Effector memory CD4-positive, alpha-beta T cell (primary cell): ENCODE measurements around the gene NCAPH2.
"Not testable (repeated sequence)": the region's sequence is repeated elsewhere in the genome, so short reads cannot be mapped to it uniquely, and the experiment has no call there.

Experiments
- DNase-seq, 3 donors: peaks; one replicate each; pipeline ENCODE4 v3.0.0-alpha.2; 2020
- H3K27ac ChIP-seq: 2 replicates; pipeline ENCODE4 v1.7.0; 2013; ENCODE audit warnings: mild to moderate bottlenecking, low read length, moderate library complexity; ENCODE audit not compliant: insufficient read depth, poor library complexity, severe bottlenecking
- H3K27me3 ChIP-seq: replicated peaks from 2 replicates; pipeline ENCODE4 v1.7.0; 2013; ENCODE audit warnings: mild to moderate bottlenecking, low read length; ENCODE audit not compliant: insufficient read depth, control insufficient read depth, poor library complexity, severe bottlenecking
- H3K36me3 ChIP-seq: 2 replicates; pipeline ENCODE4 v1.7.0; 2013; ENCODE audit warnings: mild to moderate bottlenecking, low read length, moderate library complexity; ENCODE audit not compliant: control insufficient read depth, insufficient read depth
- H3K4me1 ChIP-seq: 2 replicates; pipeline ENCODE4 v1.7.0; 2013; ENCODE audit warnings: low read length, mild to moderate bottlenecking; ENCODE audit not compliant: control insufficient read depth, insufficient read depth, poor library complexity, severe bottlenecking
- H3K4me3 ChIP-seq: 2 replicates; pipeline ENCODE4 v1.7.0; 2013; ENCODE audit warnings: low read length, low read depth, mild to moderate bottlenecking; ENCODE audit not compliant: insufficient read depth, poor library complexity, severe bottlenecking
- H3K9me3 ChIP-seq: 2 replicates; pipeline ENCODE4 v1.7.0; 2013; ENCODE audit warnings: mild to moderate bottlenecking, low read length, moderate library complexity; ENCODE audit not compliant: control insufficient read depth

NCAPH2 gene

GRCh38 chr22:50540381-50540780, 32.4 kb downstream of the NCAPH2 start:
- H3K27ac ChIP-seq, result peak overlapping the region; percentile 98
- no peak for DNase-seq
- H3K4me3 ChIP-seq, result no peak overlapping the region

DNA sequence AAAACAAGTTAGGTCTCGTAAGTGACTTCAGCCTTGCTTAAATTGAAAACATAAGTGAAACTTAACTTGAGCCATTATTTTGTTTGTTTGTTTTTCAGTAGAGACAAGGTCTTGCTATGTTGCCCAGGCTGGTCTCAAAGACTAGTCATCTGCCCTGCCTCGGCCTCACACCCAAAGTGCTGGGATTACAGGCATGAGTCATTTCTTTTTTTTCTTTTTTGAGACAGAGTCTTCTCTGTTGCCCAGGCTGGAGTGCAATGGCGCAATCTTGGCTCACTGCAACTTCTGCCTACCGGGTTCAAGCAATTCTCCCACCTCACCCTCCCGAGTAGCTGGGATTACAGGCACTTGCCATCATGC, 33.6 kb downstream of the NCAPH2 start:
- not testable (repeated sequence) for DNase-seq, H3K27ac ChIP-seq, H3K36me3 ChIP-seq, H3K9me3 ChIP-seq, H3K4me3 ChIP-seq, H3K27me3 ChIP-seq
- peaks cover 37% of the 10 kb centered on the region for H3K4me1 ChIP-seq

More at GRCh38 chr22:50540381-50540780, 32.4 kb downstream of the NCAPH2 start:
- Histone ChIP-seq H3K4me1 (peaks cover 30% of the 10 kb centered on the region), H3K9me3 (no peaks in the 10 kb centered on the region), H3K27me3 (no peaks in the 10 kb centered on the region), H3K36me3 (no peaks in the 10 kb centered on the region)

GRCh38 chr22:50542416-50542927, 34.4 kb downstream of the NCAPH2 start:
- Histone ChIP-seq H3K4me3 (no peak overlapping the region), H3K27ac (no peak overlapping the region), H3K9me3 (no peaks in the 10 kb centered on the region), H3K4me1 (peaks cover 38% of the 10 kb centered on the region), H3K27me3 (no peaks in the 10 kb centered on the region), H3K36me3 (no peaks in the 10 kb centered on the region)
- no peak for DNase-seq

- Histone ChIP-seq H3K9me3 (no peaks in the 10 kb centered on the region), H3K4me3 (peak overlapping the region; percentile 33), H3K27ac (peak overlapping the region; percentile 56), H3K36me3 (no peaks in the 10 kb centered on the region), H3K4me1 (peaks cover 39% of the 10 kb centered on the region), H3K27me3 (no peaks in the 10 kb centered on the region)
- peak; percentile 71 to 75 (median 73) for DNase-seq
These were observed 36.2 kb downstream of the NCAPH2 start for GRCh38 chr22:50544078-50544745.

GRCh38 chr22:50544746-50545253, 36.8 kb downstream of the NCAPH2 start:
- H3K9me3 ChIP-seq, result no peaks in the 10 kb centered on the region
- peak overlapping the region; percentile 56 for H3K27ac ChIP-seq
- H3K4me3 ChIP-seq, result peak overlapping the region; percentile 33
- H3K27me3 ChIP-seq, result no peaks in the 10 kb centered on the region
- DNase-seq, result no peak
- H3K36me3 ChIP-seq, result no peaks in the 10 kb centered on the region
- peaks cover 42% of the 10 kb centered on the region for H3K4me1 ChIP-seq

GRCh38 chr22:50545522-50546325, 37.7 kb downstream of the NCAPH2 start, which contains the start of gene KLHDC7B:
Gene KLHDC7B, plus strand, starts transcription at chr22:50545899. Its CDS starts 345 bp downstream, at chr22:50546244.
- peak within 1 kb of the TSS; percentile 56 for H3K27ac ChIP-seq

GRCh38 chr22:50546326-50547262, 38.6 kb downstream of the NCAPH2 start:
- Histone ChIP-seq H3K27me3 (no peaks in the 10 kb centered on the region), H3K36me3 (no peaks in the 10 kb centered on the region), H3K9me3 (no peaks in the 10 kb centered on the region), H3K4me1 (peaks cover 39% of the 10 kb centered on the region), H3K4me3 (no peak overlapping the region), H3K27ac (no peak overlapping the region)
- no peak for DNase-seq

More at GRCh38 chr22:50545522-50546325, 37.7 kb downstream of the NCAPH2 start, which contains the start of gene KLHDC7B:
- no peak for DNase-seq
- Histone ChIP-seq H3K9me3 (no peaks in the 10 kb centered on the region), H3K27me3 (no peaks in the 10 kb centered on the region), H3K4me3 (no peak within 1 kb of the TSS), H3K4me1 (peaks cover 39% of the 10 kb centered on the region), H3K36me3 (no peaks in the 10 kb centered on the region)

DNA sequence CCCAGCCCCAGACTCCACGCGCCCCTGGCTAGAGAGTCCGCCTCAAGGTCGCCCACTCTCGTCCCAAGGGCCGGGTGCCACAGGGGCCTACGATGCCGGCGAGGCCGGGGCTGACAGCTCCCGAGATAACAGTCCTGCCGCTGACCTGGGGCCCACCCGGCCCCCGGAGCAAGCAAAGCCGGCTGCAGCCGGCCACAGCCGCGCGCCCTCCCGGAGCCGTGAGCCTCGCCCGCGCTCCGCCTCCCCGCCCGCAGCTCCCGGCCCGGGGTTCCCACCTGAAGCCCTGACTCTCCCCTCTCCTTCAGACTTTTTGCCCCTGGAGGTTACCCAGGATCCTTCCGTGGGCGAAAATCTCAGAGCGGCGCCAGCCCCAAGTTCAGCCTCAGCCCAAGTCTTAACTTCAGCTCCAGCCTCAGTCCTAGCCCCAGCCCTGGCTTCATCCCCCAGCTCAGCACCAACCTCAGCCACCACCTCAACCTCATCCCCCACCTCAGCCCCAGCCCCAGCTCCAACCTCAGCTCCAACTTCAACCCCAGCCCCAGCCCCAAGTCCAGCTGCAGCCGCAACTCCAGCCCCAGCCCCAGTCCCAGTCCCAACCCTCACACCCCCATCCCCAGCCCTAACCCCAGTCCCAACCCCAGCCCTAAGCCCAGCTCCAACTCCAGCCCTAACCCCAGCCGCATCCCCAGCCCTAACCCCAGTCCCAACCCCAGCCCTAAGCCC, 39.4 kb downstream of the NCAPH2 start:
- Histone ChIP-seq H3K4me1 (peaks cover 39% of the 10 kb centered on the region), H3K9me3 (no peaks in the 10 kb centered on the region), H3K36me3 (no peaks in the 10 kb centered on the region), H3K27me3 (no peaks in the 10 kb centered on the region), H3K27ac (peak overlapping the region; percentile 73), H3K4me3 (no peak overlapping the region)
- DNase-seq, result no peak
